Transverse colon (tissue), 4 donors: ENCODE data around the gene TPRA1. TPM values are rescaled to one million over a fixed set of nuclear protein-coding genes. Genes with fewer than 3 reads are reported as not detected.
A peak's percentile ranks its signal among the peaks of the same experiment; 100 is the strongest.

ENCODE experiments used
- DNase-seq: peaks from one replicate; pipeline ENCODE4 v3.0.0-alpha.2; 2019
- H3K27ac ChIP-seq, 4 donors: fragments of 200-600 bp; sonication (generic); 2 replicates each; pipeline ENCODE4 v1.5.1; 2016 to 2018; ENCODE audit warnings: inconsistent platforms in 4 of 4
- H3K27me3 ChIP-seq: fragments of 200-600 bp; sonication (generic); 2 replicates; pipeline ENCODE4 v1.5.1; 2017; ENCODE audit warnings: inconsistent platforms
- H3K36me3 ChIP-seq, 4 donors: fragments of 200-600 bp; sonication (generic); 2 replicates each; pipeline ENCODE4 v1.5.1; 2017 to 2019; ENCODE audit warnings: inconsistent platforms in 4 of 4
- H3K4me1 ChIP-seq, 4 donors: fragments of 200-600 bp; sonication (generic); 2 replicates each; pipeline ENCODE4 v1.5.1; 2017 to 2020; ENCODE audit warnings: inconsistent platforms in 4 of 4
- H3K4me3 ChIP-seq, 4 donors: fragments of 200-600 bp; sonication (generic); 1 replicate in 1 of 4; 2 replicates in 3 of 4; pipeline versions ENCODE4 v1.5.1 to v1.6.1; 2017 to 2019; ENCODE audit warnings: inconsistent platforms in 4 of 4
- H3K9me3 ChIP-seq, 2 donors: fragments of 200-600 bp; sonication (generic); 2 replicates each; pipeline ENCODE4 v1.5.1; 2017 to 2019; ENCODE audit warnings: inconsistent platforms in 2 of 2
- CTCF ChIP-seq, 5 experiments: fragments of 200-600 bp in 3 of 5; fragments of 450-650 bp in 2 of 5; sonication (generic) in 3 of 5; IDR thresholded peaks; 1 replicate in 2 of 5; 2 replicates in 3 of 5; pipeline ENCODE4 v1.5.1; 2016 to 2017; ENCODE audit warnings: antibody characterized with exemption in 5 of 5, inconsistent platforms in 3 of 5, mild to moderate bottlenecking in 2 of 5, moderate library complexity in 1 of 5
- EP300 ChIP-seq: sonication (generic); formaldehyde crosslinking; IDR thresholded peaks from one replicate; pipeline ENCODE4 v1.6.1; 2017; ENCODE audit warnings: antibody characterized with exemption, low read depth
- POLR2A ChIP-seq: fragments of 450-650 bp; IDR thresholded peaks from one replicate; pipeline ENCODE4 v1.6.1; 2016; ENCODE audit warnings: antibody characterized with exemption, mild to moderate bottlenecking, moderate library complexity
- POLR2AphosphoS5 ChIP-seq, 3 donors: sonication (generic); formaldehyde crosslinking; IDR thresholded peaks; one replicate each; pipeline ENCODE4 v1.6.1; 2016; ENCODE audit warnings: antibody characterized with exemption in 3 of 3
- WGBS, 2 donors: methylation state at CpG; one replicate each; pipeline ENCODE4 v1.1.5; 2018; ENCODE audit warnings: low coverage in 1 of 2; 5-methylcytosine and 5-hydroxymethylcytosine counted together
- in situ Hi-C, 4 donors: fragments of 200-750 bp; cut with MboI; loops; one replicate each; pipeline versions ENCODE4 v1.15.0 to v1.15.1; 2017; ENCODE audit warnings: low sequenced_read_pairs in 3 of 4, low pct_ligation_motif_present in 1 of 4, low pct_unique_long_range_greater_than_20kb in 1 of 4
- intact Hi-C: fragments of 100-400 bp; cut with DNase I; formaldehyde crosslinking; loops from one replicate; pipeline ENCODE4 v1.15.1; 2023; ENCODE audit warnings: low total_unique reads
- total RNA-seq, 4 donors: library from RNA; depleted of rRNA; stranded (reverse); fragments of >200 nt; gene quantifications; one replicate each; pipeline ENCODE4 v1.1.0, GENCODE V29; 2016

TPRA1 gene
- total RNA-seq, 4 donors from 2014 or later, result 16.1 to 29.8 (median 21.1) TPM

- TF ChIP-seq EP300, result no peak
- no peak for TF ChIP-seq POLR2AphosphoS5 (IDR thresholded peaks at IDR 0.05)
- TF ChIP-seq POLR2A, result no peak
- in situ Hi-C loops (no loop called here), intact Hi-C loops (no loop called here)
Measured at GRCh38 chr3:127589600-127590281, 792 bp downstream of the TPRA1 start.

GRCh38 chr3:127588806-127589577, 1.5 kb downstream of the TPRA1 start:
- H3K9me3 ChIP-seq, result no peaks in the 10 kb centered on the region

More at GRCh38 chr3:127589600-127590281, 792 bp downstream of the TPRA1 start:
- 0% methylated on average over 41 of the region's 56 CpGs; no CpG with 5 or more reads in 1 of the 2 donors for WGBS, 2 donors
- Histone ChIP-seq H3K4me1 (peaks cover 17 to 40% (median 31%) of the 10 kb centered on the region in 4 donors), H3K27me3 (no peaks in the 10 kb centered on the region), H3K27ac (peak overlapping the region; percentile 85 to 97 (median 93)), H3K9me3 (no peaks in the 10 kb centered on the region), H3K36me3 (no peaks in the 10 kb centered on the region), H3K4me3 (peak overlapping the region; percentile 67 to 99 (median 88))
- peak; percentile 19 for DNase-seq

GRCh38 chr3:127587876-127588275, 2.7 kb downstream of the TPRA1 start:
- intact Hi-C loops (no loop called here), in situ Hi-C loops (no loop called here)
- Histone ChIP-seq H3K9me3 (no peaks in the 10 kb centered on the region), H3K27ac (no peak overlapping the region), H3K27me3 (no peaks in the 10 kb centered on the region), H3K4me3 (no peak overlapping the region), H3K36me3 (no peaks in the 10 kb centered on the region), H3K4me1 (peaks cover 17 to 40% (median 31%) of the 10 kb centered on the region in 4 donors)
- TF ChIP-seq POLR2AphosphoS5 (IDR thresholded peaks at IDR 0.05) (no peak), EP300 (no peak), POLR2A (no peak), CTCF (IDR thresholded peaks at IDR 0.05) (no peak)
- no peak for DNase-seq
- 86% methylated on average over 4 of the region's 4 CpGs; no CpG with 5 or more reads in 1 of the 2 donors for WGBS, 2 donors

More at GRCh38 chr3:127588806-127589577, 1.5 kb downstream of the TPRA1 start:
- H3K4me1 ChIP-seq, result peaks cover 17 to 40% (median 31%) of the 10 kb centered on the region in 4 donors
- H3K4me3 ChIP-seq, result peak overlapping the region; percentile 67 to 99 (median 88)
- no peaks in the 10 kb centered on the region for H3K27me3 ChIP-seq
- peak overlapping the region; percentile 85 to 97 (median 93) for H3K27ac ChIP-seq
- no peak for TF ChIP-seq CTCF (IDR thresholded peaks at IDR 0.05)
- no peak for DNase-seq
- no peaks in the 10 kb centered on the region for H3K36me3 ChIP-seq
- intact Hi-C loops (no loop called here), in situ Hi-C loops (no loop called here)
- WGBS, 2 donors, result 19% methylated on average over 12 of the region's 12 CpGs; no CpG with 5 or more reads in 1 of the 2 donors

GRCh38 chr3:127585813-127586413, 4.6 kb downstream of the TPRA1 start:
- no peaks in the 10 kb centered on the region for H3K27me3 ChIP-seq
- 92% methylated on average over 6 of the region's 6 CpGs; no CpG with 5 or more reads in 1 of the 2 donors for WGBS, 2 donors
- intact Hi-C loops, result no loop called here
- in situ Hi-C loops, result no loop called here
- no peak for DNase-seq
- peaks cover 10 to 31% (median 22%) of the 10 kb centered on the region in 4 donors for H3K4me1 ChIP-seq
- no peak overlapping the region for H3K4me3 ChIP-seq
- no peaks in the 10 kb centered on the region for H3K9me3 ChIP-seq
- no peak for TF ChIP-seq POLR2AphosphoS5 (IDR thresholded peaks at IDR 0.05)
- no peak for TF ChIP-seq EP300
- TF ChIP-seq CTCF (IDR thresholded peaks at IDR 0.05), result no peak
- TF ChIP-seq POLR2A, result no peak
- no peaks in the 10 kb centered on the region for H3K36me3 ChIP-seq
- H3K27ac ChIP-seq, result no peak overlapping the region
